T-helper 1 cell treated with Interleukin-12 subunit alpha and Interleukin-12 subunit beta and Interleukin-4 antibody, amounts not matched to agents 30 ng/mL and 1 ng/mL, for 36 hours (primary cell): Measurements from ENCODE around the gene DNAH2. TPM values are rescaled to one million over a fixed set of nuclear protein-coding genes. Genes with fewer than 3 reads are reported as not detected.
"Not testable (repeated sequence)": the region's sequence is repeated elsewhere in the genome, so short reads cannot be mapped to it uniquely, and the experiment has no call there.

Experiments
- intact Hi-C: fragments of 100-400 bp; cut with micrococcal nuclease; formaldehyde crosslinking; loops from one replicate; pipeline ENCODE4 v1.15.1; 2024
- total RNA-seq: library from RNA; stranded (reverse); gene quantifications from 2 replicates; pipeline ENCODE4 v1.2.3, GENCODE V29; 2022

Gene DNAH2
- total RNA-seq, 1 donor from 2014 or later: not detected

DNA sequence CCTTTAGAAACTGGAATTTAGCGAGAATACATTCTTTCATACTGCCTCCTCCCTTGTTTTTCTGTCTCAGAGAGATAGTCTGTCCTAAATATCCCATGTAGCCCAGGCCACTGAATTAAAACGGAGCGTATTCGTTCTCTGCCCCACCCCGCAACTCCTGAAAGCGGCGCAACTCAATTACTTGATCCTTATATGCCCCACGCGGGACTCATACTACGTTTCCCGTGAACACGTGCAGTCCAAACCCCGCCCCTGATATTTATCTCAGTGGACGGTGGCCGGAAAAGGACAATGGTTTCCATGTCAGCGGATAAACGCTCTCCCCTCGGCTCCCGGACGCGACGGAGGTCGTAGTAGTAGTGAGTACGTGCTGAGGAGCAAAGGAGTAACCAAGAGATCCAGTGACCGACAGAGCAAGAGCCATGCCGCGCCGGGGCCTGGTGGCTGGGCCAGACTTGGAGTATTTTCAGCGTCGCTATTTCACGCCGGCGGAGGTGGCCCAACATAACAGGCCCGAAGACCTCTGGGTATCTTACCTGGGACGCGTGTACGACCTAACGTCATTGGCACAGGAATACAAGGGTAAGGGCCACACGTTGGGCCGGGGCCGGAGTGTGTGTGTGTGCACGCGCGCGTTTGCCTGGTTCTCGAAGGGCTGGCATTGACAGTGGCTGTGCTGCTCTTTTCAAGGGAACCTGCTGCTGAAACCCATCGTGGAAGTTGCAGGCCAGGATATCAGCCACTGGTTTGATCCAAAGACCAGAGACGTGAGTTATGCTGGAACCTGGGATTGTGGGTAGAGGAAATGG is 140.4 kb downstream of the DNAH2 start, which contains the start of gene CYB5D1:
CYB5D1 (plus strand) TSS at position 291 of the 809 bp plus-strand sequence; CDS start at position 423, 132 bp downstream.
- intact Hi-C loops: loop anchor here (1.0 to 10.0 kb wide), 18 partner anchors 14 to 619 kb away; partner anchors contain the start of genes CNTROB, EIF5A, KDM6B and NDEL1

DNA sequence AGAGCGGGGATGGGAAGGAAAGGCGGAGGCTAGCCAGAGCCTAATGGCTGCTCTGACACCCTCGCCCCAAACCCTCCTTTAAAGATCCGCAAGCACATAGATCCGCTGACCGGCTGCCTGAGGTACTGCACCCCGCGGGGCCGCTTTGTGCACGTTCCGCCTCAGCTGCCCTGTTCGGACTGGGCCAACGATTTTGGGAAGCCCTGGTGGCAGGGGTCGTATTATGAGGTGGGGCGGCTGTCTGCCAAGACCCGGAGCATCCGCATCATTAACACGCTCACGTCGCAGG is 140.9 kb downstream of the DNAH2 start:
- intact Hi-C loops: loop anchor here (5.0 to 10.0 kb wide), 4 partner anchors 299 to 576 kb away; partner anchors contain the start of genes NDEL1 and SLC25A35

DNA sequence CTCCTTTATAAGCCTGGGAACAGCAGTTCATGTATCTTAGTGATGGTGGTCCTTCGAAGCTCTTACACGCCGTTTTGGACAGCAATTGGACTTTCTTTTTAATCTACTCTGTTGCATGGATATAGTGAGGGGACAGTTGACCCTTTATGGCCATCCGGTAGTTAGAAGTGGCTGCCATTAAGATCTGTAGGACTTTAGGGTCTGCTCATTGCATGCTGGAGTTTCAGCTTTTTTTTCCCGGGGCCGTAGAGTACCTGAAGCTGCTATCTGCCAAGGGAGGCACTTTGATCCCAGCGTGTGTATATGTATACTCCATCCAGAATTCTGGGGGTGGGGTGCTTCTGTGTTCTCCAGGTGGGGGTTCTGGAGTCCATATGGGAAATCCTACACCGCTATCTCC is 141.5 kb downstream of the DNAH2 start:
- intact Hi-C loops: loop anchor here (5.0 to 10.0 kb wide), 4 partner anchors 298 to 576 kb away; partner anchors contain the start of genes NDEL1 and SLC25A35

DNA sequence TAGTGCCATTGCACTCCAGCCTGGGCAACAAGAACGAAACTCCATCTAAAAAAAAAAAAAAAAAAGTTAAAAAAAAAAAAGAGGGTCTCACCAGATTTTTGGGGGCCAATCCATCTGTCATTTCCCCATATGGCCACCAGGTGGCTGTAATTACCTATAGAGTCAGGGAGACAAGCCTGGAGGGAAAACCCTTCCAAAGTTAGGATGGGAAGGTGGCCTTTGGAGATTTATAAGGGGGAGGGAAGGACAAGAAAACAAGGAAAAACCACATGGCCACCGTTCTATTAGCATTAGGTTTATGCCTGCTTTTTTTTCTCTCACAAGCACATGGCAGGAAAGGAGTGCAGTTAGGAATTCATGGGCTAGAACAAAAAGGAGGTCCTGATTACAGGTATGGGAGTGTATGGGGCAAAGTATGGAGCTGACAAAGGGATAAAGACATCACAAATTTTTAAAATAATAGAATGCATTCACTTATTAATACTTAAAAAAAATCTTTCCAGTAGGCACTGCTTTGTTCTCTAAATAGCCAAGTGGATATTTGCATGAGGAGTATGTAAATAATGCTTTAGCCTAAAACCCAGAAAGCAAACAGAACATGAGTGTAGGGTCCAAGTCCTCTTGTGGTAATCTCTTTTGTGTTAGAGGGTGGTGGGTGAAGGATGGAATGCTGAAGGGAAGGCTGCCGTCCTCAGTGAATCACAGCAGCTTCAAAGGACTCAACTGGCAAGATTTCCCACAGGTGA is 145.3 kb downstream of the DNAH2 start:
- intact Hi-C loops: loop anchor here (1.0 kb wide), 4 partner anchors 34 to 178 kb away; no protein-coding TSS in a partner anchor

DNA sequence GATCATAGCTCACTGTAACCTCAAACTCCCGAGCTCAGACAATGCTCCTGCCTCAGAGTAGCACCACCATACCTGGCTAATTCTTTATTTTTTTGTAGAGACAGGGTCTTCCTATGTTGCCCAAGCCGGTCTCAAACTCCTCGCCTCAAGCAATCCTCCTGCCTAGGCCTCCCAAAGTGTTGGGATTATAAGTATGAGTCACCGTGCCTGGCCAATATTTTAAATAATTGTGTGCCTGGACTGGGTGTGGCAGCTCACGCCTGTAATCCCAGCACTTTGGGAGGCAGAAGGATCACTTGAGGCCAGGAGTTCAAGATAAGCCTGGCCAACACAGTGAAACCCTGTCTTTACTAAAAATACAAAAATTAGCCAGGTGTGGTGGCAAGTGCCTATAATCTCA is 146.8 kb downstream of the DNAH2 start:
- intact Hi-C loops: not testable (repeated sequence)

DNA sequence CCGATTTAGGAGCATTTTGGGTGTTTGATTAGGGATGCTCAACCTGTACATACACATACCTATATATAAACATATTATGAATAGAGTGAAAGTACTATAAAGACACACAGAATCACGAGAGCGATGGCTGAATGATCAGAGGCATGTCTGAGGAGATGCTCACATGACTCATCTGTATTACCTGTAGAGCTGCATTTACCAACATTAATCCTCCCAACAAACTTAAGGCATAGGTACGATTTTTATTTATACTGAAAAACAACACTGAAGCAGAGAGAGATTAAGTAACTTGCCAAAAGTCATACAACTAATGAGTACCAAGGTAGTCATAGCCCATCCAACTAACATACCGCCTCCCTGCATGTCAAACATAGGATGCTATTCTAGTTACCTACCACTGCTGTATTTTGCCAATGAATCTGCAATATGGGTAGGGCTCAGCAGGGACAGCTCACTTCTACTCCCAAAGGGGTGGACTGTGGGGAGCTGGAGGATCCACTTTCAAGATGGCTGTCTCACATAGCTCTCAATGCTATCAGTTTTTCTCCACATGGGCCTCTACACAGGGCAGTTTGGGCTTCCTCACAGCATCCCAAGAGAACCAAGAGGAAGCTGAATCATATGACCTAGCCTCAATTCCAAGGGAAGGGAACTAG is 147.6 kb downstream of the DNAH2 start:
- intact Hi-C loops: no loop called here

DNA sequence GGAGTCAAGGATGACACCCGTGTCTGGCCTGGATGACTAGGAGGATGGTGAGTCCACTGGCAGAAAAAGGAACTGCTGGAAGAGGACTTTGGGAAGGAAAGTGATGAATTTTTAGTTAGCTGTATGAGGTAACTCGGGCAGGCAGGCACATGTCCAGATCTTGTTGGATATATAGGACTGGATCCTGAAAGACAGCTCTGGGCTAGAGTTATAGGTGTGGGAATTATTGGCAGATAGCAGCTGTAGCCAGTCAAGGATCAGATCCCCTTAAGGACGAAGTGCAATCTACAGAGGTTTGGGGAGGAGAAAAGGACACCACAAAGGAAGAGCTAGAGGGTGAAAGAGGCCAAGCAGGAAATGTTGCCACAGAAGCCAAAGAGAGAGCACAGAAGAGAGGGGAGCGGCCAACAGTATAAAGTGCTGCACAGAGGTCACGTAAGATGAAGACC is 150.4 kb downstream of the DNAH2 start:
- intact Hi-C loops: no loop called here

DNA sequence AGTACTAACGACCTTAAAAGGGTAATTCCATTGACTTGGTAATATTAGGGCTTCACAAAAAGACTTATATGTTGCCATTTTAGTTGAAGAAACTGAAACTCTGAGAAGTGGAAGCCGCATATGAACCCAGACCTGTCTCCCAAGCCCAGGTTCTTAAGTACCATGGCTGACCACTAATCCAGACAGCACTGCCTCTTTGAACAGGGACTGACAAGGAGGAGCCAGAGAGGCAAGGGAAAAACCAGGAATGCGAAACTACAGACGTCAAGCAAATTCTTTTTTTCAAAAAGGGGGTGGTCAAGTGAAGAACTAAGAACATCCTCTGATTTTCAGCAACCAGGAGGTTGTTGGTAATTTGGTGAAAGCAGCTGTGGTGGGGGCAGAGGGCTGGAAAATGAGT is 155.5 kb downstream of the DNAH2 start:
- intact Hi-C loops: no loop called here

DNA sequence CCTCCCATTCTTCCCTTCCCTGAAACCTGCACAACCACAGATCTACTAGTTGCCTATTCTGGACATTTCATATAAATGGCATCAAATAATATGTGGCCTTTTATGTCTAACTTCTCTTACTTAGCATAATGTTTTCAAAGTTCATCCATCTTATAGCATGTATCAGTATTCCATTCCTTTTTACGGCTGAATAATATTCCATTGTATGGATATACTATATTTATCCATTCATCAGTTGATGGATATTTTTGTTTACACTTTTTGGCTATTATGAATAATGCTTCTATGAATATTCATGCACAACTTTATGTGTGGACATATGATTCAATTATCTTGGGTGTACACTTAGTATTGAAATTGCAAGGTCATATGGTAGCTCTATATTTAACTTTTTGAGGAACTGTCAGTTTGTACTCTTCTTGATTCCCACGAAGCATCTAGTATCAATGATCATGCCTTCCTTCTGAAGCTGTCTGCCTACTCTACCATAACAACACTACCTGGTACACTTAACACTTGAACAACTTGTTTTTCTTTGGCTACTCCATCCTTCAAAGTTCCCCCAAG is 158.3 kb downstream of the DNAH2 start:
- intact Hi-C loops: no loop called here

DNA sequence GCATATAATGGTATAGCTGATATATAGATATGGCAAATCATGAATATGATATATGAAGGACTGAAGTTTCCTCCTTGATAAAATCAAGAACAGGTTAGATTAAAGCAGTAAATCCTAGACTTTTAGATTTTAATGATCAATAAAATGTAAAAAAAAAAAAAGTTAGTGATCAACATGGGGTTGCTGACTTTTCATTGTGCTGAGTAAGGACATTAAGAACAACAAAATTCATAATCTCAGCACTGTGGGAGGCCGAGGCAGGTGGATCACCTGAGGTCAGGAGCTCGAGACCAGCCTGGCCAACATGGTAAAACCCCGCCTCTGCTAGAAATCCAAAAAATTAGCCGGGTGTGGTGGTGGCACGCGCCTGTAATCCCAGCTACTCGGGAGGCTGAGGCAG is 160.7 kb downstream of the DNAH2 start:
- intact Hi-C loops: no loop called here

DNA sequence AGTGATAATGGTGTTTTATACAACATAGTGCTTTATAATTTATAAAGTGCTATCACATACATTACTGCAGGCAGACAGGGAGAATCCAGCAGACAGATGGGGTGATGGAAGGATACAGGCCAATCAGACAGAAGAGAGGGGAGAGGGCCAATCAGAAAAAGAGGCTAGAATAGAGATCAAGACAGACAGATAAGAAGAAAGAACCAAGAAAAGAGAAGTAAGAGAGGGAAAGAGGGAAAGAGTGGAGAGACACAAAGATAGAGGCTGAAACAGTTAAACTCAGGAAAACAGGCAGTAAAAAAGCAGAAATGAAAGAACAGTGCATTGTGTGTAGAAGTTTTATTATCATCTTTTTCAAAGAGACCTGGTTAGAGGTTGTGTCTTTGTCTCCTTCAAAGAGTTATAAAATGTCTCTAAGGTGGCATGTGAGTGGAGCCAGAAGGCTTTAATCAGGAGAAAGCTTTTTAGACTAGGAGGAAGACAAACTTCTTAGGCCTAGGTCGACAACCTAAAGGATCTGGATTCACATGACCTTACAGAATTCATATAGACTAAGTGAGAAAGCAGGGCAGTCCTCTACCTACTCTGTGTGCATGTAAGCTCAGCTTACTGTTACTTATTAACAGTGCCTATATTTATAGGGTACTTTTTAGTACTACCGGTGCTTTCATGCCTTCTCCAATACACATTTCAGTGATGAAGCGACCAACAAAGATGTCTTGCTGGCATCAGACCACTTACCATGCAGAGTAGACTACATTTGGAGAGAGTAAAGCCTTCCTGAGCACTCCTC is 162.7 kb downstream of the DNAH2 start:
- intact Hi-C loops: no loop called here

DNA sequence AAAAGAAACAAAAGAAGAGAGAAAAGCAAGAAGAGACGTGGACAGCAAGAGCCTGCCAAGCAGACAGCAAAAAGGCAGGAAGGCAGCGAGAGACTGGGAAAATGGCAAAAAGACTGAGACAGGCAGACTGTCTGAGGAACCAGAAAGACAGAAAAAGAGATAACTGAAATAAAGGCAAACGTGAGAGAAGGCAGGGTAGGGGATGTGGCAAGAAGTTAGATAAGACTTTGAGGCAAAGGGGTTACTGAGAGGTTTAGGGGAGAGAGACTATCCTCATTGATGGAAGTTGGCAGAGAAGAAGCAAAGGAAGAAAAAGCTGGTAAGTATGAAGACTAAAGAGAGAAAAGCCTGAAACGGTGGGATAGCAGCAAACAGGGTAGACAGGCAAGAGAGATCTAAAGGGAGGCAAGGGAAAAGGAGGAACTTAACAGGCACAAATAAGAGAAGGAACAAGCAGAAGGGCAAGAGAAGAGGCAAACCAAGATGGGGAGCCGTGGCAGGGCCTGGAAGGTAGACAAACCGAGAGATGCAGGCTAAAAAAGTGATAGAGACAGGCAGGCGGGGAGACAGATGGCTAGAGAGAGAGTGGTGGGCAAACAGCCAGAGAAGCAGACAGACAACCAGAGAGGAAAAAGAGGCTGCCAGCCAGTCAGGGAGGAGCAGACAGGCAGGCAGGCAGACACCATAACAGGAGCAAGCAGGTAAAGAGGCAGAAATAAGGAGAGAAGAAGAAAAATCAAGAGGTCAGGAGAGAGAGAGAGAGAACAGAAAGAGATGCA is 163.9 kb downstream of the DNAH2 start:
- intact Hi-C loops: no loop called here

DNA sequence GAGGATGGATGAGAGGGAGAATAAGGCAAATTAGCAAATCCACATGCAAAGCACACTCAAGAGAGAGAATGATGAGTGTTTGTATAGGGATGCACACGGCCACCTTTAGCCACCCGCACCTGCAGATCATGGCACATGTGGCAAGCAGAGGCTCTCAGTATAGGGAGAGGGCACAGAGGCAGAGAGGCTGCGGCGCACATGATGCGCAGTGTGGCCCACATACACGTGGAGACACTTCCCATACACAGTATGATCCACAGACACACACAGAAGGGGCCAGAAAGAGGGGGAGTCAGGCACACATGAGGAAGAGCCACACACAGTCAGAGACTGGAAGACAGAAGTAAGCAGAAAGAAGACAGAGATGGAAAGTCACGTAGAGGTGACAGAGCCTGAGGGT is 164.5 kb downstream of the DNAH2 start:
- intact Hi-C loops: no loop called here

DNA sequence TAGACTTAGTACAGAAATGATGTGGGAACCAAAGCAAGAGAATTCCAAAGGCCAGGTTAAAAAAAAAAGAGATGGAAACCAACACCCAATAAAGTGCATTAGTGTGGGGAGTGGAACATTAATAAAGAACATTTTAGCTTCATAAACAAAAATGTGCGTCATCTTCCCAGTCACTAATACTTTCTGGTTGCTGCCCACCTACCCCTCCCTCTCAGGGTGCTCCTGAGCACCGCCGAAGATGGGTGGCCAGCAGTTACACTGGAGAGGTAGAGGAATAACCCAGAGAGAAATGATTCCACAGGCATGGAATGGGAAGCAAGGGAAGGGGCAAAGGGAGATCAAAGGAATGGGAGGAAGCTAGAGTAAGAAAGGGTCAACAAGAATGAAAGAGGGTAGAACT is 165.1 kb downstream of the DNAH2 start:
- intact Hi-C loops: no loop called here

Other genes with a start within 250 kb of the DNAH2 start
- gene ZBTB4, start 238.1 kb upstream of the DNAH2 start, total RNA-seq: 25.2 and 26.5 TPM in 2 replicates
- gene SLC35G6, start 236.3 kb upstream of the DNAH2 start, total RNA-seq: not detected in 2 replicates
- gene POLR2A, start 233.4 kb upstream of the DNAH2 start, total RNA-seq: 208 and 222 TPM in 2 replicates
- 79.9 and 96.4 TPM in 2 replicates for gene TNFSF12, start 168.7 kb upstream of the DNAH2 start, total RNA-seq
- gene TNFSF13, start 159.0 kb upstream of the DNAH2 start, total RNA-seq: 6.0 and 6.3 TPM in 2 replicates
- 55.0 and 58.3 TPM in 2 replicates for gene SENP3, start 155.8 kb upstream of the DNAH2 start, total RNA-seq
- 8.0 TPM in 2 replicates for gene CD68, start 138.1 kb upstream of the DNAH2 start, total RNA-seq
- 85.1 and 88.0 TPM in 2 replicates for gene MPDU1, start 133.9 kb upstream of the DNAH2 start, total RNA-seq
- gene SOX15, start 127.7 kb upstream of the DNAH2 start, total RNA-seq: 0.20 and 0.27 TPM in 2 replicates
- gene FXR2, start 102.8 kb upstream of the DNAH2 start, total RNA-seq: 32.6 and 40.1 TPM in 2 replicates
- 27.4 and 29.0 TPM in 2 replicates for gene SAT2, start 89.9 kb upstream of the DNAH2 start, total RNA-seq
- not detected in 2 replicates for gene SHBG, start 87.6 kb upstream of the DNAH2 start, total RNA-seq
- gene ATP1B2, start 66.8 kb upstream of the DNAH2 start, total RNA-seq: 0.22 and 0.37 TPM in 2 replicates
- 207 and 218 TPM in 2 replicates for gene TP53, start 30.3 kb upstream of the DNAH2 start, total RNA-seq
- gene WRAP53, start 29.3 kb upstream of the DNAH2 start, total RNA-seq: 19.7 and 23.9 TPM in 2 replicates
- gene EFNB3, start 12.5 kb upstream of the DNAH2 start, total RNA-seq: 0.05 TPM in 1 of 2 replicates, not detected in the other
- 35.5 and 39.7 TPM in 2 replicates for gene KDM6B, start 116.5 kb downstream of the DNAH2 start, total RNA-seq
- 1.6 TPM in 2 replicates for gene TMEM88, start 137.3 kb downstream of the DNAH2 start, total RNA-seq
- gene NAA38, start 139.8 kb downstream of the DNAH2 start, total RNA-seq: 51.5 and 59.9 TPM in 2 replicates
- gene CYB5D1, start 140.3 kb downstream of the DNAH2 start, total RNA-seq: 7.0 and 7.9 TPM in 2 replicates
- 142 and 145 TPM in 2 replicates for gene CHD3, start 171.0 kb downstream of the DNAH2 start, total RNA-seq
- 2.9 and 3.9 TPM in 2 replicates for gene RNF227, start 198.5 kb downstream of the DNAH2 start, total RNA-seq
- gene KCNAB3, start 212.1 kb downstream of the DNAH2 start, total RNA-seq: 9.1 and 9.8 TPM in 2 replicates
- 194 and 203 TPM in 2 replicates for gene TRAPPC1, start 214.2 kb downstream of the DNAH2 start, total RNA-seq
- 40.5 and 47.0 TPM in 2 replicates for gene CNTROB, start 214.5 kb downstream of the DNAH2 start, total RNA-seq